Spleen (tissue), 11 donors: ENCODE data around the gene RELA. TPM values are rescaled to one million over a fixed set of nuclear protein-coding genes. Genes with fewer than 3 reads are reported as not detected.

Source experiments
- DNase-seq: peaks from one replicate; pipeline ENCODE4 v3.0.0-alpha.2; 2020
- H3K27ac ChIP-seq, 8 donors: fragments of 200-600 bp; sonication (generic) in 7 of 8; 1 replicate in 4 of 8; 2 replicates in 4 of 8; pipeline versions ENCODE4 v1.5.0 to v1.8.0; 2016 to 2021; ENCODE audit warnings: inconsistent platforms in 4 of 8, mild to moderate bottlenecking in 4 of 8, moderate library complexity in 1 of 8
- H3K27me3 ChIP-seq, 7 donors: fragments of 200-600 bp; sonication (generic) in 6 of 7; replicated peaks in 1 of 7; 1 replicate in 4 of 7; 2 replicates in 3 of 7; pipeline versions ENCODE4 v1.5.0 to v1.8.0; 2016 to 2021; ENCODE audit warnings: inconsistent platforms in 3 of 7, mild to moderate bottlenecking in 1 of 7
- H3K36me3 ChIP-seq, 6 donors: fragments of 200-600 bp; sonication (generic) in 5 of 6; 1 replicate in 4 of 6; 2 replicates in 2 of 6; pipeline versions ENCODE4 v1.5.0 to v1.8.0; 2016 to 2021; ENCODE audit warnings: inconsistent platforms in 2 of 6
- H3K4me1 ChIP-seq, 6 donors: fragments of 200-600 bp; sonication (generic) in 5 of 6; 1 replicate in 3 of 6; 2 replicates in 3 of 6; pipeline versions ENCODE4 v1.5.0 to v1.8.0; 2016 to 2021; ENCODE audit warnings: inconsistent platforms in 3 of 6
- H3K4me3 ChIP-seq, 8 donors: fragments of 200-600 bp; sonication (generic) in 7 of 8; 1 replicate in 4 of 8; 2 replicates in 4 of 8; pipeline versions ENCODE4 v1.5.0 to v1.8.0; 2016 to 2021; ENCODE audit warnings: inconsistent platforms in 4 of 8, mild to moderate bottlenecking in 4 of 8, moderate library complexity in 2 of 8
- H3K9me3 ChIP-seq, 8 donors: fragments of 200-600 bp; sonication (generic) in 7 of 8; 1 replicate in 4 of 8; 2 replicates in 4 of 8; pipeline versions ENCODE4 v1.5.0 to v1.8.0; 2016 to 2021; ENCODE audit warnings: inconsistent platforms in 4 of 8
- CTCF ChIP-seq, 11 experiments: fragments of 200-600 bp in 7 of 11; fragments of 450-650 bp in 4 of 11; sonication (generic) in 4 of 11; IDR thresholded peaks in 8 of 11; conservative IDR thresholded peaks in 3 of 11; 1 replicate in 7 of 11; 2 replicates in 4 of 11; pipeline versions ENCODE4 v1.4.0 to v1.8.0; 2016 to 2021; ENCODE audit warnings: antibody characterized with exemption in 11 of 11, inconsistent platforms in 4 of 11, mild to moderate bottlenecking in 1 of 11
- POLR2A ChIP-seq, 3 donors: fragments of 450-650 bp; IDR thresholded peaks; one replicate each; pipeline ENCODE4 v1.5.1; 2017; ENCODE audit warnings: antibody characterized with exemption in 3 of 3, mild to moderate bottlenecking in 1 of 3
- POLR2AphosphoS5 ChIP-seq, 3 donors: sonication (generic); formaldehyde crosslinking; IDR thresholded peaks; one replicate each; pipeline ENCODE4 v1.5.1; 2017; ENCODE audit warnings: antibody characterized with exemption in 3 of 3
- WGBS, 5 donors: extraction: QIAGEN DNeasy Blood & Tissue Kit in 3 of 5; methylation state at CpG; one replicate each; pipeline versions ENCODE4 v1.1.5 to v1.1.7; 2013 to 2018; 5-methylcytosine and 5-hydroxymethylcytosine counted together
- intact Hi-C: fragments of 100-400 bp; cut with DNase I; formaldehyde crosslinking; loops from one replicate; pipeline ENCODE4 v1.15.0; 2023; ENCODE audit warnings: low total_unique reads
- polyA plus RNA-seq, 3 donors: library from polyadenylated mRNA; stranded (reverse); fragments of 200-250 nt; gene quantifications; one replicate each; pipeline ENCODE4 v1.2.1, GENCODE V29; 2013
- total RNA-seq, 7 donors: library from RNA; depleted of rRNA in 3 of 7; stranded (reverse); fragments of >200 nt in 3 of 7; fragmentation: NEBNext Ultra II Directional in 4 of 7; extraction: Animal tissue kit (Norgen Biotek cat#: 25700) in 4 of 7; gene quantifications; one replicate each; pipeline versions ENCODE4 v1.1.0 to v1.2.1, GENCODE V29; 2016 to 2021
- donor health status: healthy with polysubstance abuse.
- donor health status: DM: no; HTN: no; CAD: no; lungs with moderate emphysema.
- donor health status: DM: no; HTN: no; CAD: no.
- donor health status: Bipolar disorder and iron deficiency.
- donor health status: healthy.
- donor health status: DM: no; HTN: no; CAD: no.
- donor health status: DM: yes; HTN: yes; CAD: no.

Gene RELA
- total and polyA plus RNA-seq, 10 donors, result 25.8 to 115 (median 69.5) TPM

- WGBS, 5 donors, result 0% methylated on average over 37 to 55 of the region's 55 CpGs
- TF ChIP-seq POLR2A (IDR thresholded peaks at IDR 0.05) (peak in 1 of 3 donors; percentile 44), CTCF (IDR thresholded peaks at IDR 0.05 in 8 of 11, conservative IDR thresholded peaks at IDR 0.05 in 3 of 11) (peak in 4 of 11 experiments; percentile 15 to 36 (median 33)), POLR2AphosphoS5 (IDR thresholded peaks at IDR 0.05) (peak; percentile 74 to 92 (median 89))
- Histone ChIP-seq H3K9me3 (no peaks in the 10 kb centered on the region), H3K36me3 (peaks cover 10 to 62% (median 39%) of the 10 kb centered on the region in 6 donors), H3K27me3 (no peaks in the 10 kb centered on the region), H3K4me1 (peaks cover 41 to 79% (median 56%) of the 10 kb centered on the region in 6 donors), H3K27ac (peak within 1 kb of the TSS; percentile 92 to 99 (median 97)), H3K4me3 (peak within 1 kb of the TSS; percentile 88 to 98 (median 96))
- peak; percentile 100 for DNase-seq
- intact Hi-C loops, result no loop called here
Observed at GRCh38 chr11:65615229-65615949, 47.3 kb downstream of the RELA start, which contains the start of gene PCNX3. PCNX3 (plus strand) TSS chr11:65615776; CDS start chr11:65616312, 536 bp downstream.

- Histone ChIP-seq H3K27me3 (no peaks in the 10 kb centered on the region), H3K4me3 (peak overlapping the region; percentile 84 to 97 (median 95)), H3K36me3 (peaks cover 5 to 62% (median 38%) of the 10 kb centered on the region in 6 donors), H3K9me3 (no peaks in the 10 kb centered on the region), H3K4me1 (peaks cover 52 to 80% (median 67%) of the 10 kb centered on the region in 6 donors), H3K27ac (peak overlapping the region; percentile 92 to 99 (median 97))
- peak; percentile 88 for DNase-seq
- intact Hi-C loops, result no loop called here
- WGBS, 5 donors, result 4 to 32% (median 13%) methylated on average over 11 to 43 of the region's 43 CpGs
- no peak for TF ChIP-seq POLR2A (IDR thresholded peaks at IDR 0.05)
- TF ChIP-seq POLR2AphosphoS5 (IDR thresholded peaks at IDR 0.05), result peak in 1 of 3 donors; percentile 24
Observed at GRCh38 chr11:65613091-65613928, 49.4 kb downstream of the RELA start.

- H3K36me3 ChIP-seq, result peaks cover 0 to 62% (median 38%) of the 10 kb centered on the region in 6 donors
- H3K4me1 ChIP-seq, result peaks cover 55 to 80% (median 70%) of the 10 kb centered on the region in 6 donors
- peak overlapping the region; percentile 84 to 97 (median 95) for H3K4me3 ChIP-seq
- 18 to 43% (median 30%) methylated on average over 3 to 7 of the region's 7 CpGs for WGBS, 5 donors
- intact Hi-C loops, result no loop called here
- H3K9me3 ChIP-seq, result no peaks in the 10 kb centered on the region
- peak; percentile 78 for DNase-seq
- H3K27me3 ChIP-seq, result no peaks in the 10 kb centered on the region
- peak overlapping the region; percentile 51 to 99 (median 97) for H3K27ac ChIP-seq
- no peak for TF ChIP-seq CTCF (IDR thresholded peaks at IDR 0.05 in 8 of 11, conservative IDR thresholded peaks at IDR 0.05 in 3 of 11)
- no peak for TF ChIP-seq POLR2AphosphoS5 (IDR thresholded peaks at IDR 0.05)
- no peak for TF ChIP-seq POLR2A (IDR thresholded peaks at IDR 0.05)
Observed at GRCh38 chr11:65612691-65613090, 50.0 kb downstream of the RELA start.

- H3K9me3 ChIP-seq, result no peaks in the 10 kb centered on the region
- peak overlapping the region; percentile 84 to 97 (median 95) for H3K4me3 ChIP-seq
- H3K4me1 ChIP-seq, result peaks cover 56 to 80% (median 69%) of the 10 kb centered on the region in 6 donors
- 33 to 46% (median 38%) methylated on average over 12 of the region's 12 CpGs for WGBS, 5 donors
- peak overlapping the region; percentile 68 to 99 (median 97) for H3K27ac ChIP-seq
- H3K27me3 ChIP-seq, result no peaks in the 10 kb centered on the region
- TF ChIP-seq POLR2A (IDR thresholded peaks at IDR 0.05) (no peak), POLR2AphosphoS5 (IDR thresholded peaks at IDR 0.05) (no peak), CTCF (IDR thresholded peaks at IDR 0.05 in 8 of 11, conservative IDR thresholded peaks at IDR 0.05 in 3 of 11) (no peak)
- no peak for DNase-seq
- intact Hi-C loops, result no loop called here
- H3K36me3 ChIP-seq, result peaks cover 0 to 62% (median 38%) of the 10 kb centered on the region in 6 donors
Observed at GRCh38 chr11:65611758-65612603, 50.7 kb downstream of the RELA start.
